Suprapubic skin (tissue), 3 donors: Measurements from ENCODE around the gene SH3BP5.

Source experiments
- CTCF ChIP-seq, 2 donors: fragments of 200-600 bp in 1 of 2; fragments of 450-650 bp in 1 of 2; sonication (generic) in 1 of 2; IDR thresholded peaks; one replicate each; pipeline ENCODE4 v1.5.1; 2016 to 2019; ENCODE audit warnings: antibody characterized with exemption in 2 of 2, mild to moderate bottlenecking in 1 of 2, moderate library complexity in 1 of 2
- POLR2A ChIP-seq, 2 donors: fragments of 450-650 bp; IDR thresholded peaks; one replicate each; pipeline ENCODE4 v1.6.1; 2017; ENCODE audit warnings: antibody characterized with exemption in 2 of 2, mild to moderate bottlenecking in 2 of 2, moderate library complexity in 2 of 2

- TF ChIP-seq POLR2A (IDR thresholded peaks at IDR 0.05) (no peak), CTCF (IDR thresholded peaks at IDR 0.05) (no peak)
These were observed 116.4 kb downstream of the SH3BP5 start for GRCh38 chr3:15215996-15216395.
